ENCODE data around the gene HSF2.

HSF2 gene

GRCh38 chr6:122399348-122400120 lies at the start of gene HSF2:
Gene HSF2, plus strand, starts transcription at chr6:122399652. Its CDS starts 86 bp downstream, at chr6:122399738.
- DNase-seq (ENCODE audit: low read depth in 3 of 3): peak; percentile 79 to 95 (median 85)

- DNase-seq (ENCODE audit: low read depth in 3 of 3): no peak
Observed at GRCh38 chr6:122352981-122353664, 46.3 kb upstream of the HSF2 start.

- DNase-seq (ENCODE audit: low read depth in 3 of 3): no peak
Observed at GRCh38 chr6:122360809-122361208, 38.6 kb upstream of the HSF2 start.

GRCh38 chr6:122361314-122361979 lies 38.0 kb upstream of the HSF2 start:
- no peak for DNase-seq (ENCODE audit: low read depth in 3 of 3)

GRCh38 chr6:122363769-122364483 lies 35.5 kb upstream of the HSF2 start:
- no peak for DNase-seq (ENCODE audit: low read depth in 3 of 3)

- DNase-seq (ENCODE audit: low read depth in 3 of 3): no peak
Observed at GRCh38 chr6:122365775-122366403, 33.6 kb upstream of the HSF2 start.

- DNase-seq (ENCODE audit: low read depth in 3 of 3): no peak
Observed at GRCh38 chr6:122367171-122367570, 32.3 kb upstream of the HSF2 start.

GRCh38 chr6:122369536-122369935 lies 29.9 kb upstream of the HSF2 start:
- no peak for DNase-seq (ENCODE audit: low read depth in 3 of 3)

GRCh38 chr6:122372647-122373046 lies 26.8 kb upstream of the HSF2 start:
- no peak for DNase-seq (ENCODE audit: low read depth in 3 of 3)

GRCh38 chr6:122374307-122374706 lies 25.1 kb upstream of the HSF2 start:
- no peak for DNase-seq (ENCODE audit: low read depth in 3 of 3)

- no peak for DNase-seq (ENCODE audit: low read depth in 3 of 3)
Observed at GRCh38 chr6:122376246-122376645, 23.2 kb upstream of the HSF2 start.

GRCh38 chr6:122381494-122382265 lies 17.8 kb upstream of the HSF2 start:
- peak in 2 of 3 donors; percentile 29 to 36 for DNase-seq (ENCODE audit: low read depth in 3 of 3)

GRCh38 chr6:122385857-122386612 lies 13.4 kb upstream of the HSF2 start:
- no peak for DNase-seq (ENCODE audit: low read depth in 3 of 3)

- no peak for DNase-seq (ENCODE audit: low read depth in 3 of 3)
Observed at GRCh38 chr6:122388945-122389344, 10.5 kb upstream of the HSF2 start.

- no peak for DNase-seq (ENCODE audit: low read depth in 3 of 3)
Observed at GRCh38 chr6:122389704-122390372, 9.6 kb upstream of the HSF2 start.

GRCh38 chr6:122392564-122393350 lies 6.7 kb upstream of the HSF2 start:
- DNase-seq (ENCODE audit: low read depth in 3 of 3): no peak

- DNase-seq (ENCODE audit: low read depth in 3 of 3): no peak
Observed at GRCh38 chr6:122393351-122393896, 6.0 kb upstream of the HSF2 start.

GRCh38 chr6:122394016-122394415 lies 5.4 kb upstream of the HSF2 start:
- no peak for DNase-seq (ENCODE audit: low read depth in 3 of 3)

- DNase-seq (ENCODE audit: low read depth in 3 of 3): no peak
Observed at GRCh38 chr6:122399055-122399347, 451 bp upstream of the HSF2 start.
